ENCODE data around the gene TMEM35B.

Gene TMEM35B

GRCh38 chr1:34994878-34995277 is 9.7 kb upstream of the TMEM35B start:
- Histone ChIP-seq H3K4me3 (replicated peaks; ENCODE audit: insufficient read depth, low read length) (no peak overlapping the region), H3K27me3 (ENCODE audit: insufficient read depth, poor library complexity, severe bottlenecking) (no peaks in the 10 kb centered on the region), H3K27ac (replicated peaks) (no peak overlapping the region)
- no peak for DNase-seq (ENCODE audit: low read depth in 1 of 2, low spot score in 1 of 2)
- TF ChIP-seq CTCF (IDR thresholded peaks at IDR 0.05; ENCODE audit: insufficient read depth, low read length): no peak
- no peak for TF ChIP-seq SPI1 (IDR thresholded peaks at IDR 0.05; ENCODE audit: borderline replicate concordance, low read depth)
- TF ChIP-seq POLR2AphosphoS5 (IDR thresholded peaks at IDR 0.05; ENCODE audit: low read depth): no peak
- no peak for TF ChIP-seq REST (IDR thresholded peaks at IDR 0.05; ENCODE audit: insufficient replicate concordance, low read depth)
- TF ChIP-seq GABPA (IDR thresholded peaks at IDR 0.05; ENCODE audit: low read depth): no peak

- TF ChIP-seq REST (IDR thresholded peaks at IDR 0.05; ENCODE audit: insufficient replicate concordance, low read depth): no peak
- TF ChIP-seq POLR2AphosphoS5 (IDR thresholded peaks at IDR 0.05; ENCODE audit: low read depth): no peak
- TF ChIP-seq CTCF (IDR thresholded peaks at IDR 0.05; ENCODE audit: insufficient read depth, low read length): no peak
- TF ChIP-seq SPI1 (IDR thresholded peaks at IDR 0.05; ENCODE audit: borderline replicate concordance, low read depth): no peak
- TF ChIP-seq GABPA (IDR thresholded peaks at IDR 0.05; ENCODE audit: low read depth): no peak
- Histone ChIP-seq H3K27me3 (ENCODE audit: insufficient read depth, poor library complexity, severe bottlenecking) (no peaks in the 10 kb centered on the region), H3K4me3 (replicated peaks; ENCODE audit: insufficient read depth, low read length) (no peak overlapping the region), H3K27ac (replicated peaks) (no peak overlapping the region)
- DNase-seq (ENCODE audit: low read depth in 1 of 2, low spot score in 1 of 2): no peak
These were observed 3.4 kb upstream of the TMEM35B start for GRCh38 chr1:34988581-34988980.

GRCh38 chr1:34988147-34988546 is 3.0 kb upstream of the TMEM35B start:
- H3K27me3 ChIP-seq (ENCODE audit: insufficient read depth, poor library complexity, severe bottlenecking): no peaks in the 10 kb centered on the region
- DNase-seq (ENCODE audit: low read depth in 1 of 2, low spot score in 1 of 2): no peak
- no peak overlapping the region for H3K4me3 ChIP-seq (replicated peaks; ENCODE audit: insufficient read depth, low read length)
- TF ChIP-seq GABPA (IDR thresholded peaks at IDR 0.05; ENCODE audit: low read depth): no peak
- no peak for TF ChIP-seq REST (IDR thresholded peaks at IDR 0.05; ENCODE audit: insufficient replicate concordance, low read depth)
- TF ChIP-seq POLR2AphosphoS5 (IDR thresholded peaks at IDR 0.05; ENCODE audit: low read depth): no peak
- TF ChIP-seq CTCF (IDR thresholded peaks at IDR 0.05; ENCODE audit: insufficient read depth, low read length): no peak
- no peak for TF ChIP-seq SPI1 (IDR thresholded peaks at IDR 0.05; ENCODE audit: borderline replicate concordance, low read depth)
- no peak overlapping the region for H3K27ac ChIP-seq (replicated peaks)

Measured in HL-60 (cell line).